Measurements from ENCODE around the gene TTC23L. TPM values are rescaled to one million over a fixed set of nuclear protein-coding genes. Genes with fewer than 3 reads are reported as not detected.
"Not testable (repeated sequence)": the region's sequence is repeated elsewhere in the genome, so short reads cannot be mapped to it uniquely, and the experiment has no call there.

Gene TTC23L
- total RNA-seq, 2 experiments from 2014 or later: not detected

DNA sequence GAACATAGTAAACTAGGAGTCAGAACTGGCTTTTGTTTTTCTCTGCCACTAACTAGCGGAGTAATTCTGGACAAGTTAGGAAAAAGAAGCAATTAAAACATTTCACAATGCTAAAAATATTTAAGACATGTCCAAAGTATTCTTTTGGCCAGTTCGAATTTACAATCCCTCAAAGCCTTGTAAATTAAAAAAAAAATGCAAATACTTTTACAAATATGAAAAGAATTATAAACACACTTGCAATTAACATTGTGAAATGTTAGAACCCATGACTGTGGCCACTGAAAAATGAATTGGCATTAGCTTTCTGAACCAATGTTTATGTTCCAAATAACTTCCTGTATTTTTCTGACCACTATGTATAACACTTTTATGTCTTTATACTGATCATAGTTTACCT is 74.1 kb downstream of the TTC23L start:
- no peaks in the 10 kb centered on the region for H3K9me3 Mint-ChIP-seq (ENCODE audit: insufficient read depth)
- DNase-seq: no peak
- no peak overlapping the region for H3K4me3 Mint-ChIP-seq
- ChIA-PET CTCF (interaction anchor here (1.4 kb wide), 2 partner anchors 10 to 15 kb away, joined by 3 to 4 read pairs; no protein-coding TSS in a partner anchor), POLR2A (no interaction called here)
- peaks cover 43% of the 10 kb centered on the region for H3K4me1 Mint-ChIP-seq (ENCODE audit: low read depth)
- H3K27ac Mint-ChIP-seq: no peak overlapping the region
- ATAC-seq: no peak
- no peaks in the 10 kb centered on the region for H3K27me3 Mint-ChIP-seq (ENCODE audit: low read depth)
- peaks cover 48% of the 10 kb centered on the region for H3K36me3 Mint-ChIP-seq (ENCODE audit: low read depth)

DNA sequence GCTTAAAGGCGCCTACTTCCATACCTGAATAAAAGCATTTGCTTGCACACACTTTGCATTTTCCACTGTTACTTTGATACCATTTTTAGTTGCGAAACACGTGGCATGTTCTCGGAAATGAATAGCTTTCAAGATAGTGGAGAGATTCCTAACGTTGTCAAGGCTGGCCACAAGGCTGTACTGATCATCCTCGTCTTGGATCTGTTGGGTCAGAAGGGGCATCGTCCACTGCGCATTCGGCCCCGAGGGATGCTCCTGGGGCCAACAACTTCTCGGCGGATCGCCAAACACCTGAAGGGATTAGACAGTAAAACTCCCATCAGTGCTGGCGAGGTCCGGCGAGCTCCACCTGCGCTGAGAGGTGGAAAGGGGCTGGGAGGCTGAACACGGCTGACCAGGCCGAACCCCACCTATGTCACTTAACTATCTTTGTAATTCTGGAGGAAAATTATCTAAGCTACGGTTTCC is 75.7 kb downstream of the TTC23L start:
- Mint-ChIP-seq H3K4me3 (no peak overlapping the region), H3K9me3 (ENCODE audit: insufficient read depth) (no peaks in the 10 kb centered on the region), H3K36me3 (ENCODE audit: low read depth) (peaks cover 41% of the 10 kb centered on the region), H3K4me1 (ENCODE audit: low read depth) (peaks cover 43% of the 10 kb centered on the region), H3K27me3 (ENCODE audit: low read depth) (no peaks in the 10 kb centered on the region), H3K27ac (no peak overlapping the region)
- CTCF ChIA-PET: interaction anchor here (1.0 to 4.2 kb wide), 9 partner anchors 8 to 429 kb away, joined by 3 to 29 read pairs (median 5); partner anchors contain the start of genes DNAJC21 and TTC23L
- POLR2A ChIA-PET: interaction anchor here (1.0 to 4.7 kb wide), 7 partner anchors 9 to 414 kb away, joined by 3 to 72 read pairs (median 5); partner anchors contain the start of genes DNAJC21 and TTC23L
- ATAC-seq (peak; percentile 8), DNase-seq (no peak)

DNA sequence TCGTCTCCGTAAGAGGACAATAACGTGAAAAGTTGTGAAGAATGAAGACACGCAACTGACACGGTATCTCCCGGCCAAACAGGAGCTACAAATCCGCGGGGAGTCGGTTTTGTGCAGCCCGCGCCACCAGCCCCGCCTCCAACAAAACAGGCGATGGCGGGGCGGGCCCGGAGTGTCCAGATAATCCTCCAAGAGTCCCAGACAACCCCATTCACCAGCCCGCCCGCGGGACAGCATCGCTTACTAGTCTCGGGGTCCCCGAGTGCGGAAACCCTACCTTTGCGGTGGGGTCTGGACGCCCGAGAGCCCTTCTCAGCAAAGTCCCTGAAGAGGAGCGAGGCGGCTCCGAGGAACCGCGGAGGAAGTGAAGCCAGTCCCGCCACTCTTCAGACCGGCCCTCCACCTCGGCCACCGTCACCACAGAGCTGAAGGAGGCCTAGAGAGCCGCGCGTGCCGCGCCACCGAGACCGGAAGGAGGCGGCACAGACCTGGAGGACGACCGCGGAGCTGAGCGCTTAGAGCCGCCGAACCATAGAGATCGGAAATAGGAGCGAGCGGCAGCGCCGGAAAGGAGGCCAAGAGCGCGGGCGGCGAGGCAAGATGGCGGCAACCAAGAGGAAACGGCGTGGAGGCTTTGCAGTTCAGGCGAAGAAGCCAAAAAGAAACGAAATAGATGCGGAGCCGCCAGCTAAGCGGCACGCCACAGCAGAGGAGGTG is 76.3 kb downstream of the TTC23L start, which contains the start of the genes BRIX1 and RAD1:
TSS of gene BRIX1 (plus strand) at position 573 of the 717 bp plus-strand sequence. CDS start at position 601, 28 bp downstream.
TSS of gene RAD1 (minus strand) at position 366 of the 717 bp plus-strand sequence. CDS start 612 bp downstream, outside the sequence.
- ATAC-seq: peak; percentile 97
- no peak within 1 kb of the TSS for H3K27ac Mint-ChIP-seq
- no peak within 1 kb of the TSS for H3K4me3 Mint-ChIP-seq
- H3K36me3 Mint-ChIP-seq (ENCODE audit: low read depth): peaks cover 38% of the 10 kb centered on the region
- H3K27me3 Mint-ChIP-seq (ENCODE audit: low read depth): no peaks in the 10 kb centered on the region
- H3K4me1 Mint-ChIP-seq (ENCODE audit: low read depth): peaks cover 40% of the 10 kb centered on the region
- H3K9me3 Mint-ChIP-seq (ENCODE audit: insufficient read depth): no peaks in the 10 kb centered on the region
- peak; percentile 96 for DNase-seq
- POLR2A ChIA-PET: interaction anchor here (1.0 to 4.7 kb wide), 7 partner anchors 8 to 415 kb away, joined by 3 to 72 read pairs (median 5); partner anchors contain the start of genes DNAJC21 and TTC23L
- CTCF ChIA-PET: interaction anchor here (1.0 to 4.2 kb wide), 9 partner anchors 8 to 429 kb away, joined by 3 to 29 read pairs (median 5); partner anchors contain the start of genes DNAJC21 and TTC23L

DNA sequence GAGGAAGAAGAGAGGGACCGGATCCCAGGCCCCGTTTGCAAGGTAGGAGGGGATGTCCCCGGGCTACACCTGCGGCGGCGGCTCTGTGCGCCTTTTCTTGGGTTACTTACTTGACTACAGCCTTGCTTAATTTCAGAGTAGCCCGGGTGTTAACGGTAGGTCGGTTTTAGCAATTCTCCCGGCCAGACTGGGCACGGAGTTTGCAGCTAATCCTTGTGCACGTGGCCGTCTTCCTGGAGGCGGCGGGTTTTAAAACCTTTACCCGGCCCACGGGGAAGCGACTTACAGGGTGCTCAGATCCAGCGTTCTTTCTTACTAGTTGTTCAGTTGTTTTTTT is 76.9 kb downstream of the TTC23L start:
- H3K4me3 Mint-ChIP-seq: no peak overlapping the region
- ATAC-seq: no peak
- no peaks in the 10 kb centered on the region for H3K27me3 Mint-ChIP-seq (ENCODE audit: low read depth)
- peaks cover 43% of the 10 kb centered on the region for H3K4me1 Mint-ChIP-seq (ENCODE audit: low read depth)
- DNase-seq: no peak
- H3K27ac Mint-ChIP-seq: no peak overlapping the region
- peaks cover 41% of the 10 kb centered on the region for H3K36me3 Mint-ChIP-seq (ENCODE audit: low read depth)
- ChIA-PET CTCF (interaction anchor here (1.0 to 4.2 kb wide), 6 partner anchors 10 to 430 kb away, joined by 3 to 29 read pairs (median 7); partner anchors contain the start of gene DNAJC21), POLR2A (interaction anchor here (1.0 to 4.7 kb wide), 7 partner anchors 8 to 415 kb away, joined by 3 to 72 read pairs (median 5); partner anchors contain the start of genes DNAJC21 and TTC23L)
- H3K9me3 Mint-ChIP-seq (ENCODE audit: insufficient read depth): no peaks in the 10 kb centered on the region

DNA sequence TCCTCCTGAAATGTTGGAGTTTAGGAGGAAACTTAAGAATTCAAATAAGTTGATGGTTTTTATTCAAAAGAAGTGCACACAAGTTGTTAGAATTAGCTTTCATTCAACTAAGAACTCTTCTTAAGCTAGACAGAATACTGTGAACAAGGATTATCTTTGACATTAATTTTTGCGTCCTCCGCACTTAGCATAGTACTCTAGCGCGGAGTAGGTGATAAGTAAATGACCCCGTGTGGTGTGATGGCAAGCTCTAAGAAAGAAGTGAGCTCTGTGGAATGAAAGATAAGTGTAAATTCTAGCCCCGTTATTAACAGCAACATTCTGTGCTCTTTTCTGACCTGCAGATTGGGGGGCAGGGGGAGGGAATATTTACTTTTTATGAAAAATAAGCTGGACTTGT is 77.6 kb downstream of the TTC23L start:
- Mint-ChIP-seq H3K27me3 (ENCODE audit: low read depth) (no peaks in the 10 kb centered on the region), H3K36me3 (ENCODE audit: low read depth) (peaks cover 39% of the 10 kb centered on the region), H3K9me3 (ENCODE audit: insufficient read depth) (no peaks in the 10 kb centered on the region), H3K27ac (no peak overlapping the region), H3K4me1 (ENCODE audit: low read depth) (peaks cover 39% of the 10 kb centered on the region), H3K4me3 (no peak overlapping the region)
- CTCF ChIA-PET: interaction anchor here (1.9 to 4.2 kb wide), 5 partner anchors 10 to 430 kb away, joined by 5 to 29 read pairs (median 8); partner anchors contain the start of gene DNAJC21
- ATAC-seq (no peak), DNase-seq (no peak)
- POLR2A ChIA-PET: interaction anchor here (0.6 to 4.7 kb wide), 6 partner anchors 7 to 86 kb away, joined by 3 to 72 read pairs (median 6); partner anchors contain the start of gene DNAJC21

DNA sequence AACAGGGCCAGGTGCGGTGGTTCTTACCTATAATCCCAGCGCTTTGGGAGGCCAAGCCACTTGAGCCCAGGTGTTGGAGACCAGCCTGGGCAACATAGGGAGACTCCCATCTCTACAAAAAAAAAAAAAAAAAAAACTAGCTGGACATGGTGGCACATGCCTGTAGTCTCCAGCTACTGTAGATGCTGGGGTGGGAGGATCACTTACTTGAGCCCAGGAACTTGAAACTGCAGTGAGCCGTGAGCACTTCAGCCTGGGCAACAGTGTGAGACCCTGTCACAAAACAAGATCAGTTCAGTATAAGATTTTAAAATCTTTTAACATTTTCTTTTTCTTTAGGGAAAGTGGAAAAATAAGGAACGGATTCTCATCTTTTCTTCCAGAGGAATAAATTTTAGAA is 79.1 kb downstream of the TTC23L start:
- H3K27ac Mint-ChIP-seq: no peak overlapping the region
- ChIA-PET POLR2A (interaction anchor here (1.8 to 4.7 kb wide), 2 partner anchors 11 to 12 kb away, joined by 8 to 72 read pairs; partner anchors contain the start of gene DNAJC21), CTCF (interaction anchor here (1.9 to 4.2 kb wide), 2 partner anchors 12 to 395 kb away, joined by 6 to 29 read pairs; partner anchors contain the start of gene DNAJC21)
- H3K4me1 Mint-ChIP-seq (ENCODE audit: low read depth): peaks cover 39% of the 10 kb centered on the region
- no peaks in the 10 kb centered on the region for H3K27me3 Mint-ChIP-seq (ENCODE audit: low read depth)
- H3K4me3 Mint-ChIP-seq: peak overlapping the region; percentile 4
- no peaks in the 10 kb centered on the region for H3K9me3 Mint-ChIP-seq (ENCODE audit: insufficient read depth)
- peaks cover 38% of the 10 kb centered on the region for H3K36me3 Mint-ChIP-seq (ENCODE audit: low read depth)
- DNase-seq (no peak), ATAC-seq (no peak)

DNA sequence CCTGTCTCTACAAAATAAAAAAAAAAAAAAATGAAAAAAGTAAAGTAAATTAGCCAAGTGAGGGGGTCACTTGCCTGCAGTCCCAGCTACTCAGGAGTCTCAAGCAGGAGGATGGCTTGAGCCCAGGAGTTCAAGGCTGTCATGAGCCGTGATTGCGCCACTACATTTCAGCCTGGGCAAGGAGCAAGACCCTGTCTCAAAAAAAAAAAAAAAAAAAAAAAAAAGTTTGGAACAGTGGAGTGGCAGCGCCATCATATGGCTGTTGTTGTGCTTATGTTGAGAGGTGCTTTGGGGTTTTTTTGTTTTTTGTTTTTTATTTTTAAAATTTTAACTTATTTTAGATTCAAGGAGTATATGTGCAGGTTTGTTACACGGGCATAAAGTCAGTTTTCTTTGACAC is 80.1 kb downstream of the TTC23L start:
- POLR2A ChIA-PET: no interaction called here
- CTCF ChIA-PET: interaction anchor here (1.3 kb wide), 2 partner anchors 10 to 21 kb away, joined by 3 to 6 read pairs; partner anchors contain the start of gene DNAJC21
- Mint-ChIP-seq H3K9me3 (ENCODE audit: insufficient read depth) (no peaks in the 10 kb centered on the region), H3K27ac (no peak overlapping the region), H3K4me3 (no peak overlapping the region), H3K27me3 (ENCODE audit: low read depth) (no peaks in the 10 kb centered on the region), H3K36me3 (ENCODE audit: low read depth) (peaks cover 43% of the 10 kb centered on the region), H3K4me1 (ENCODE audit: low read depth) (peaks cover 40% of the 10 kb centered on the region)
- no peak for ATAC-seq
- DNase-seq: no peak

DNA sequence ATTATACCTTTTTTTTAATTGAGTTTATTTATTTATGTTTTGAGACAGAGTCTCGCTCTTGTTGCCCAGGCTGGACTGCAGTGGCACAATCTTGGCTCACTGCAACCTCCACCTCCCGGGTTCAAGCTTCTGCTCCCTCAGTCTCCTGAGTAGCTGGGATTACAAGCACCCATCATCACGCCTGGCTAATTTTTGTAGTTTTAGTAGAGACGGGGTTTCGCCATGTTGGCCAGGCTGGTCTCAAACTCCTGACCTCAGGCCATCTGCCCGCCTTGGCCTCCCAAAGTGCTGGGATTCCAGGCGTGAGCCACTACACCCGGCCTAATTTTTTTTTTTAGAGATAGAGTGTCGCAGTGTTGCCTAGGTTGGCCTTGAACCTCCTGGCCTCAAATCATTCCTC is 84.3 kb downstream of the TTC23L start:
- Mint-ChIP-seq H3K4me1 (ENCODE audit: low read depth) (peaks cover 29% of the 10 kb centered on the region), H3K27ac (peak overlapping the region; percentile 55), H3K36me3 (ENCODE audit: low read depth) (peaks cover 54% of the 10 kb centered on the region)
- ATAC-seq; H3K9me3 Mint-ChIP-seq (ENCODE audit: insufficient read depth); H3K27me3 Mint-ChIP-seq (ENCODE audit: low read depth); H3K4me3 Mint-ChIP-seq; DNase-seq: not testable (repeated sequence)
- POLR2A ChIA-PET: interaction anchor here (2.2 kb wide), 1 partner anchor 8 kb away, joined by 18 read pairs; the partner anchor contains the start of genes BRIX1 and RAD1
- CTCF ChIA-PET: interaction anchor here (0.5 to 1.3 kb wide), 5 partner anchors 9 to 325 kb away, joined by 3 read pairs; no protein-coding TSS in a partner anchor

DNA sequence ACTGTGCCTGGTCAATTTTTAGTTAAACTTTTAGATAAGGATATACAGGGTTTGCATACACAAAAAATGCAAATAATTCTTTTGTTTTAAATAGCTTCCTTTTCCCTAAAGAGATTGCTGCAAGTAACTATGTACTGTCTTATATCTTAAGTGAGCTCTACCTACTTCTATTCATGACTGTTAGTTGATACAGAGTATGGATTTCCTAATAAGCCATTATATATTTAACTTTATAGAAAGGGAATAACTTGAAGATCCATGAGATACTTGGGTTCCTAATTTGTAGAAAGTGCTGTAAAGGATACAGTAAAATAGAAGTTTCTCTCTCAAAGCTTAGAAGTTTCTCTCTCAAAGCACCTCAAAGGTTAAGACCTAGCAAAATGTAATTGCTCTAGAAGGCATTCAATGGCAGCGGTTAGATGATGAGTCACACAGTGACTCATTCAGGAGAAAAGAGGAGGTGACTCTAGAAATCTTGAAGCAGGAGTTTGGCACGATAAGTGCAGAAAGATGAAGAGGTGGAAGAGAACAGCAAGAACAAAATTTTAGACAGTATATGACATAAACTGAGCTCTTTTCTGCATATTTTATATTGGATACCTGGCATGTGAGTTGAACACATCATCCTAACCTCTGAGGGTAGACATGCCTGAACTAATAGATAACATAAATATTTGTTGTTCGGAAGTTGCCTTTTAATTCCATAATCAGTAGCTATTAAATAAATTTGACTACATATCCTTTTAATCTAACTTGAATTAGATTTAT is 84.9 kb downstream of the TTC23L start:
- Mint-ChIP-seq H3K36me3 (ENCODE audit: low read depth) (peaks cover 51% of the 10 kb centered on the region), H3K4me3 (no peak overlapping the region), H3K9me3 (ENCODE audit: insufficient read depth) (no peaks in the 10 kb centered on the region), H3K27ac (peak overlapping the region; percentile 55), H3K27me3 (ENCODE audit: low read depth) (no peaks in the 10 kb centered on the region), H3K4me1 (ENCODE audit: low read depth) (peaks cover 32% of the 10 kb centered on the region)
- peak; percentile 54 for DNase-seq
- ChIA-PET POLR2A (interaction anchor here (2.2 kb wide), 1 partner anchor 9 kb away, joined by 18 read pairs; the partner anchor contains the start of genes BRIX1 and RAD1), CTCF (interaction anchor here (0.6 to 1.3 kb wide), 4 partner anchors 9 to 326 kb away, joined by 3 read pairs; no protein-coding TSS in a partner anchor)
- ATAC-seq: peak; percentile 92

DNA sequence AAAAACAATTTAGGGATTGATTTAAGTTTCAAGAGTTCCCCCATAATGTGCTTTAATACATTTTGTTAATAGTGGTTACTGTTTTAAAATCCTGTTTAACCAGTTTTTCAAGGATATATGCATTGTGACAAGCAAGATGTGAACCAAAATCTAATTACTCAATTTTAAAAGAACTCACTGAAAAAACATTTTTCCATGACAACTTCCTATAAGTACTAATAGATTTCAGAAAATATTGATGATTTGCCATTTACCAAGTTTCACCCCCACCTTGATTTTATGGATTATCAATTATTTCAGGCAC is 85.5 kb downstream of the TTC23L start:
- Mint-ChIP-seq H3K4me3 (no peak overlapping the region), H3K9me3 (ENCODE audit: insufficient read depth) (no peaks in the 10 kb centered on the region), H3K27me3 (ENCODE audit: low read depth) (no peaks in the 10 kb centered on the region), H3K27ac (peak overlapping the region; percentile 60), H3K4me1 (ENCODE audit: low read depth) (peaks cover 35% of the 10 kb centered on the region), H3K36me3 (ENCODE audit: low read depth) (peaks cover 54% of the 10 kb centered on the region)
- POLR2A ChIA-PET: interaction anchor here (2.2 kb wide), 1 partner anchor 9 kb away, joined by 18 read pairs; the partner anchor contains the start of genes BRIX1 and RAD1
- ATAC-seq (no peak), DNase-seq (no peak)
- CTCF ChIA-PET: interaction anchor here (1.0 kb wide), 1 partner anchor 10 kb away, joined by 3 read pairs; no protein-coding TSS in a partner anchor

DNA sequence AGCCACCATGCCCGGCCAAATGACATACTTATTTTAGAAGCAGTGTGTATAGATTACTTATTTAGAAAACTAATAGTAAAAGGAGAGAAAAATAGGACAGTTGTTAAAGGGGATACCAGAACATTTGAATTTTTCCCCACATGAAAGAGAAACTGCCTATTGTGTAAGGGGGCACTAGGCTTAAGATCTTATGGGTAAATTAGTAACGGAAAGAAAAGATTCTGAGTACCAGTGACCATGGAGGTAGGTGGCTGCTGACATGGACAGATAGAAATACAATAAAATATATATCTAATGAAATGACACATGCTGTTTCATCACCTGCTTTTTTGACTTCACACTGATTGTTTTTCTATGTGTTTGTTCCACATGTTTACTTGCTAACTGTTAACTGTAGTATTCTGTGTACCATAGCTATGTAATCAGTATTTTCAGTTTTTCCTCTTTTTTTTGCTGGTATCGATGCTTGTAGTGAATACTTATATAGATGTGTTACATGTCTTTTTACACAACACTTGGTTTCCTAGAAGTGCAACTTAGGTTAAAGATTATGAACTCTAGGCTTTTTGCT is 87.4 kb downstream of the TTC23L start:
- peaks cover 47% of the 10 kb centered on the region for H3K36me3 Mint-ChIP-seq (ENCODE audit: low read depth)

More for the DNA sequence above, 87.4 kb downstream of the TTC23L start:
- no peak for ATAC-seq
- Mint-ChIP-seq H3K27me3 (ENCODE audit: low read depth) (no peaks in the 10 kb centered on the region), H3K4me3 (no peak overlapping the region), H3K27ac (no peak overlapping the region), H3K9me3 (ENCODE audit: insufficient read depth) (no peaks in the 10 kb centered on the region), H3K4me1 (ENCODE audit: low read depth) (peaks cover 38% of the 10 kb centered on the region)
- CTCF ChIA-PET: no interaction called here
- POLR2A ChIA-PET: no interaction called here
- no peak for DNase-seq
